ENCODE results near the gene CHCHD10.

DNA sequence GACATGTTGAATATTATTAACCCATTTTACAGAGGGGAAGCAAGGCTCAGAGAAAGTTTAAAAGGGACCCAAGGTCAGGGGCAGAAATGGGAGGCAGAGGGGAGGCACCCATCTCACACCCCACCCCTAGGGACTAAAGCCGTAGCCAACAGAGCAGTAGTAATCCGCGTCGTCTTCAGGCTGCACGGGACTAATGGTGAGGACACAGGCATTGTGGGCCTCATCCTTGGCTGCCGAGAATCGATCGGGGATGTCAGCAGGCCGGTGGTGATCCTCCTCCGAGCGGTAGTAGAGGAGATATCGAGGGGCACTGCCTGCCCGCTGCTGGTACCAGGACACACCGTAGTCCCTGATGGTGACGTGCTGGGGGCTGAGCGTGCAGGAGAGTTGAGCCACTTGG, 15.0 kb downstream of the CHCHD10 start:
- TF ChIP-seq, protein P1, sequence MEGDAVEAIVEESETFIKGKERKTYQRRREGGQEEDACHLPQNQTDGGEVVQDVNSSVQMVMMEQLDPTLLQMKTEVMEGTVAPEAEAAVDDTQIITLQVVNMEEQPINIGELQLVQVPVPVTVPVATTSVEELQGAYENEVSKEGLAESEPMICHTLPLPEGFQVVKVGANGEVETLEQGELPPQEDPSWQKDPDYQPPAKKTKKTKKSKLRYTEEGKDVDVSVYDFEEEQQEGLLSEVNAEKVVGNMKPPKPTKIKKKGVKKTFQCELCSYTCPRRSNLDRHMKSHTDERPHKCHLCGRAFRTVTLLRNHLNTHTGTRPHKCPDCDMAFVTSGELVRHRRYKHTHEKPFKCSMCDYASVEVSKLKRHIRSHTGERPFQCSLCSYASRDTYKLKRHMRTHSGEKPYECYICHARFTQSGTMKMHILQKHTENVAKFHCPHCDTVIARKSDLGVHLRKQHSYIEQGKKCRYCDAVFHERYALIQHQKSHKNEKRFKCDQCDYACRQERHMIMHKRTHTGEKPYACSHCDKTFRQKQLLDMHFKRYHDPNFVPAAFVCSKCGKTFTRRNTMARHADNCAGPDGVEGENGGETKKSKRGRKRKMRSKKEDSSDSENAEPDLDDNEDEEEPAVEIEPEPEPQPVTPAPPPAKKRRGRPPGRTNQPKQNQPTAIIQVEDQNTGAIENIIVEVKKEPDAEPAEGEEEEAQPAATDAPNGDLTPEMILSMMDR (IDR thresholded peaks at IDR 0.05) = no peak
- TF ChIP-seq, protein P2, sequence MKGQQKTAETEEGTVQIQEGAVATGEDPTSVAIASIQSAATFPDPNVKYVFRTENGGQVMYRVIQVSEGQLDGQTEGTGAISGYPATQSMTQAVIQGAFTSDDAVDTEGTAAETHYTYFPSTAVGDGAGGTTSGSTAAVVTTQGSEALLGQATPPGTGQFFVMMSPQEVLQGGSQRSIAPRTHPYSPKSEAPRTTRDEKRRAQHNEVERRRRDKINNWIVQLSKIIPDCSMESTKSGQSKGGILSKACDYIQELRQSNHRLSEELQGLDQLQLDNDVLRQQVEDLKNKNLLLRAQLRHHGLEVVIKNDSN (CRISPR knock-in tag; IDR thresholded peaks at IDR 0.05) = no peak
- TF ChIP-seq, protein P3, sequence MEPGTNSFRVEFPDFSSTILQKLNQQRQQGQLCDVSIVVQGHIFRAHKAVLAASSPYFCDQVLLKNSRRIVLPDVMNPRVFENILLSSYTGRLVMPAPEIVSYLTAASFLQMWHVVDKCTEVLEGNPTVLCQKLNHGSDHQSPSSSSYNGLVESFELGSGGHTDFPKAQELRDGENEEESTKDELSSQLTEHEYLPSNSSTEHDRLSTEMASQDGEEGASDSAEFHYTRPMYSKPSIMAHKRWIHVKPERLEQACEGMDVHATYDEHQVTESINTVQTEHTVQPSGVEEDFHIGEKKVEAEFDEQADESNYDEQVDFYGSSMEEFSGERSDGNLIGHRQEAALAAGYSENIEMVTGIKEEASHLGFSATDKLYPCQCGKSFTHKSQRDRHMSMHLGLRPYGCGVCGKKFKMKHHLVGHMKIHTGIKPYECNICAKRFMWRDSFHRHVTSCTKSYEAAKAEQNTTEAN (CRISPR knock-in tag; IDR thresholded peaks at IDR 0.05) = no peak
- no peak for TF ChIP-seq NR2C2 (CRISPR knock-in tag; IDR thresholded peaks at IDR 0.05)
- TF ChIP-seq, protein P4, sequence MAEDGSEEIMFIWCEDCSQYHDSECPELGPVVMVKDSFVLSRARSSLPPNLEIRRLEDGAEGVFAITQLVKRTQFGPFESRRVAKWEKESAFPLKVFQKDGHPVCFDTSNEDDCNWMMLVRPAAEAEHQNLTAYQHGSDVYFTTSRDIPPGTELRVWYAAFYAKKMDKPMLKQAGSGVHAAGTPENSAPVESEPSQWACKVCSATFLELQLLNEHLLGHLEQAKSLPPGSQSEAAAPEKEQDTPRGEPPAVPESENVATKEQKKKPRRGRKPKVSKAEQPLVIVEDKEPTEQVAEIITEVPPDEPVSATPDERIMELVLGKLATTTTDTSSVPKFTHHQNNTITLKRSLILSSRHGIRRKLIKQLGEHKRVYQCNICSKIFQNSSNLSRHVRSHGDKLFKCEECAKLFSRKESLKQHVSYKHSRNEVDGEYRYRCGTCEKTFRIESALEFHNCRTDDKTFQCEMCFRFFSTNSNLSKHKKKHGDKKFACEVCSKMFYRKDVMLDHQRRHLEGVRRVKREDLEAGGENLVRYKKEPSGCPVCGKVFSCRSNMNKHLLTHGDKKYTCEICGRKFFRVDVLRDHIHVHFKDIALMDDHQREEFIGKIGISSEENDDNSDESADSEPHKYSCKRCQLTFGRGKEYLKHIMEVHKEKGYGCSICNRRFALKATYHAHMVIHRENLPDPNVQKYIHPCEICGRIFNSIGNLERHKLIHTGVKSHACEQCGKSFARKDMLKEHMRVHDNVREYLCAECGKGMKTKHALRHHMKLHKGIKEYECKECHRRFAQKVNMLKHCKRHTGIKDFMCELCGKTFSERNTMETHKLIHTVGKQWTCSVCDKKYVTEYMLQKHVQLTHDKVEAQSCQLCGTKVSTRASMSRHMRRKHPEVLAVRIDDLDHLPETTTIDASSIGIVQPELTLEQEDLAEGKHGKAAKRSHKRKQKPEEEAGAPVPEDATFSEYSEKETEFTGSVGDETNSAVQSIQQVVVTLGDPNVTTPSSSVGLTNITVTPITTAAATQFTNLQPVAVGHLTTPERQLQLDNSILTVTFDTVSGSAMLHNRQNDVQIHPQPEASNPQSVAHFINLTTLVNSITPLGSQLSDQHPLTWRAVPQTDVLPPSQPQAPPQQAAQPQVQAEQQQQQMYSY (CRISPR knock-in tag; IDR thresholded peaks at IDR 0.05) = no peak
- TF ChIP-seq ZBTB21 (CRISPR knock-in tag; IDR thresholded peaks at IDR 0.05; ENCODE audit: borderline replicate concordance) = no peak
- TF ChIP-seq NFE2L1 (CRISPR knock-in tag; IDR thresholded peaks at IDR 0.05) = no peak
- TF ChIP-seq, protein P5, sequence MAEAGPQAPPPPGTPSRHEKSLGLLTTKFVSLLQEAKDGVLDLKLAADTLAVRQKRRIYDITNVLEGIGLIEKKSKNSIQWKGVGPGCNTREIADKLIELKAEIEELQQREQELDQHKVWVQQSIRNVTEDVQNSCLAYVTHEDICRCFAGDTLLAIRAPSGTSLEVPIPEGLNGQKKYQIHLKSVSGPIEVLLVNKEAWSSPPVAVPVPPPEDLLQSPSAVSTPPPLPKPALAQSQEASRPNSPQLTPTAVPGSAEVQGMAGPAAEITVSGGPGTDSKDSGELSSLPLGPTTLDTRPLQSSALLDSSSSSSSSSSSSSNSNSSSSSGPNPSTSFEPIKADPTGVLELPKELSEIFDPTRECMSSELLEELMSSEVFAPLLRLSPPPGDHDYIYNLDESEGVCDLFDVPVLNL (CRISPR knock-in tag; IDR thresholded peaks at IDR 0.05; ENCODE audit: borderline replicate concordance, low read depth) = no peak
